ENCODE measurements around the gene CMC2. TPM values are rescaled to one million over a fixed set of nuclear protein-coding genes. Genes with fewer than 3 reads are reported as not detected.

The CMC2 gene
- total and polyA plus RNA-seq, 2 of the 13 experiments (the other 11 are each of a cell fraction or from before 2014, with no cell fraction given), result 116 to 129 TPM

DNA sequence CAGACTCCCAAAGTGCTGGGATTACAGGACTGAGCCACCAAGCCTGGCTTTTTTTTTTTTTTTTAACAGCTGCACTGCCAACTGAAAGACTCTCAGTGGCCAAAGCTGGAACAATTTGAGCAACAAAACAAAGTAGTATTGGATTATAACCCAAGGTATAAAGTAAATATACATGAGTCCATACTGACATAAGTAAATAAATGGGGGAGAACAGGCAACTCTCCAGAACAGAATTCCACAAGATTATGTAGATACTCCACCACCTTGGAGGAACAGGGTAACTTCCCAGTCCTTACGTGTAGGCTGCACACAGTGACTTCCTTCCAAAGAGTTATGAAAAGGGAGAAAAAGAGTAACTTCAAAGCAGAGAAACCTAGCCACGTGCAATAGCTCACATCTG is 15.7 kb downstream of the CMC2 start:
- ATAC-seq (peak; percentile 8), DNase-seq (ENCODE audit: low spot score) (no peak), FAIRE-seq (no peak)
- BruUV-seq (replicated peaks), result no TSS peak
- Histone ChIP-seq H3K36me3 (replicated peaks in 1 of 2; ENCODE audit: control insufficient read depth in 1 of 2, insufficient read depth in 2 of 2, low read length in 2 of 2) (no peaks in the 10 kb centered on the region; a peak in 2 of 5 replicates), H2AFZ (ENCODE audit: low read length) (no peak overlapping the region), H4K20me1 (ENCODE audit: insufficient read depth, low read length) (no peaks in the 10 kb centered on the region), H3K4me3 (replicated peaks in 1 of 3; ENCODE audit: insufficient read depth in 1 of 3, low read depth in 2 of 3, low read length in 3 of 3) (no peak overlapping the region), H3K9ac (ENCODE audit: insufficient read depth, low read depth, low read length) (no peak overlapping the region; the same call in 1 of the 2 replicates), H3K9me3 (ENCODE audit: low read length) (no peaks in the 10 kb centered on the region), H3K79me2 (ENCODE audit: insufficient read depth, low read length) (peaks cover 90% of the 10 kb centered on the region), H3K4me1 (ENCODE audit: insufficient read depth, low read length) (peaks cover 80% of the 10 kb centered on the region), H3K27ac (ENCODE audit: extremely low read length, insufficient read depth, low read length) (peak overlapping the region; percentile 65), H3K27me3 (ENCODE audit: control insufficient read depth in 1 of 2, insufficient read depth in 2 of 2, low read length in 2 of 2) (no peaks in the 10 kb centered on the region), H3K4me2 (ENCODE audit: low read depth, low read length) (peak overlapping the region; percentile 67)
- intact Hi-C loops (cut with micrococcal nuclease; ENCODE audit: unreplicated experiment), result loop anchor here (1.0 kb wide), 1 partner anchor 85 kb away; no protein-coding TSS in a partner anchor
- TF ChIP-seq, protein P1, sequence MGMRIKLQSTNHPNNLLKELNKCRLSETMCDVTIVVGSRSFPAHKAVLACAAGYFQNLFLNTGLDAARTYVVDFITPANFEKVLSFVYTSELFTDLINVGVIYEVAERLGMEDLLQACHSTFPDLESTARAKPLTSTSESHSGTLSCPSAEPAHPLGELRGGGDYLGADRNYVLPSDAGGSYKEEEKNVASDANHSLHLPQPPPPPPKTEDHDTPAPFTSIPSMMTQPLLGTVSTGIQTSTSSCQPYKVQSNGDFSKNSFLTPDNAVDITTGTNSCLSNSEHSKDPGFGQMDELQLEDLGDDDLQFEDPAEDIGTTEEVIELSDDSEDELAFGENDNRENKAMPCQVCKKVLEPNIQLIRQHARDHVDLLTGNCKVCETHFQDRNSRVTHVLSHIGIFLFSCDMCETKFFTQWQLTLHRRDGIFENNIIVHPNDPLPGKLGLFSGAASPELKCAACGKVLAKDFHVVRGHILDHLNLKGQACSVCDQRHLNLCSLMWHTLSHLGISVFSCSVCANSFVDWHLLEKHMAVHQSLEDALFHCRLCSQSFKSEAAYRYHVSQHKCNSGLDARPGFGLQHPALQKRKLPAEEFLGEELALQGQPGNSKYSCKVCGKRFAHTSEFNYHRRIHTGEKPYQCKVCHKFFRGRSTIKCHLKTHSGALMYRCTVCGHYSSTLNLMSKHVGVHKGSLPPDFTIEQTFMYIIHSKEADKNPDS (CRISPR knock-in tag; IDR thresholded peaks at IDR 0.05), result no peak
- 0 out of 2 replicates have a peak, but pooled peaks have one; percentile 44 for TF ChIP-seq SNAPC2 (CRISPR knock-in tag; IDR thresholded peaks at IDR 0.05)
- no peak for TF ChIP-seq ZNF562 (CRISPR knock-in tag; IDR thresholded peaks at IDR 0.05; ENCODE audit: borderline replicate concordance)
- no peak for TF ChIP-seq ZNF430 (CRISPR knock-in tag; IDR thresholded peaks at IDR 0.05)
- TF ChIP-seq CEBPG (CRISPR knock-in tag; IDR thresholded peaks at IDR 0.05), result 0 out of 2 replicates have a peak, but pooled peaks have one; percentile 3
- no peak for TF ChIP-seq SMARCE1 (IDR thresholded peaks at IDR 0.05; ENCODE audit: borderline replicate concordance)
- 0 out of 2 replicates have a peak, but pooled peaks have one; percentile 0 for TF ChIP-seq ZNF614 (CRISPR knock-in tag; IDR thresholded peaks at IDR 0.05; ENCODE audit: borderline replicate concordance)
- TF ChIP-seq HNRNPK (IDR thresholded peaks at IDR 0.05; ENCODE audit: low read depth, low read length, poor library complexity, severe bottlenecking), result no peak
- no peak for TF ChIP-seq PRMT3 (CRISPR knock-in tag; IDR thresholded peaks at IDR 0.05; ENCODE audit: borderline replicate concordance, low read depth)
- TF ChIP-seq, protein P2, sequence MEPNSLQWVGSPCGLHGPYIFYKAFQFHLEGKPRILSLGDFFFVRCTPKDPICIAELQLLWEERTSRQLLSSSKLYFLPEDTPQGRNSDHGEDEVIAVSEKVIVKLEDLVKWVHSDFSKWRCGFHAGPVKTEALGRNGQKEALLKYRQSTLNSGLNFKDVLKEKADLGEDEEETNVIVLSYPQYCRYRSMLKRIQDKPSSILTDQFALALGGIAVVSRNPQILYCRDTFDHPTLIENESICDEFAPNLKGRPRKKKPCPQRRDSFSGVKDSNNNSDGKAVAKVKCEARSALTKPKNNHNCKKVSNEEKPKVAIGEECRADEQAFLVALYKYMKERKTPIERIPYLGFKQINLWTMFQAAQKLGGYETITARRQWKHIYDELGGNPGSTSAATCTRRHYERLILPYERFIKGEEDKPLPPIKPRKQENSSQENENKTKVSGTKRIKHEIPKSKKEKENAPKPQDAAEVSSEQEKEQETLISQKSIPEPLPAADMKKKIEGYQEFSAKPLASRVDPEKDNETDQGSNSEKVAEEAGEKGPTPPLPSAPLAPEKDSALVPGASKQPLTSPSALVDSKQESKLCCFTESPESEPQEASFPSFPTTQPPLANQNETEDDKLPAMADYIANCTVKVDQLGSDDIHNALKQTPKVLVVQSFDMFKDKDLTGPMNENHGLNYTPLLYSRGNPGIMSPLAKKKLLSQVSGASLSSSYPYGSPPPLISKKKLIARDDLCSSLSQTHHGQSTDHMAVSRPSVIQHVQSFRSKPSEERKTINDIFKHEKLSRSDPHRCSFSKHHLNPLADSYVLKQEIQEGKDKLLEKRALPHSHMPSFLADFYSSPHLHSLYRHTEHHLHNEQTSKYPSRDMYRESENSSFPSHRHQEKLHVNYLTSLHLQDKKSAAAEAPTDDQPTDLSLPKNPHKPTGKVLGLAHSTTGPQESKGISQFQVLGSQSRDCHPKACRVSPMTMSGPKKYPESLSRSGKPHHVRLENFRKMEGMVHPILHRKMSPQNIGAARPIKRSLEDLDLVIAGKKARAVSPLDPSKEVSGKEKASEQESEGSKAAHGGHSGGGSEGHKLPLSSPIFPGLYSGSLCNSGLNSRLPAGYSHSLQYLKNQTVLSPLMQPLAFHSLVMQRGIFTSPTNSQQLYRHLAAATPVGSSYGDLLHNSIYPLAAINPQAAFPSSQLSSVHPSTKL (CRISPR knock-in tag; IDR thresholded peaks at IDR 0.05), result 0 out of 2 replicates have a peak, but pooled peaks have one; percentile 4
- no peak for TF ChIP-seq FIP1L1 (IDR thresholded peaks at IDR 0.05; ENCODE audit: borderline replicate concordance, insufficient read depth, low read depth, low read length)
- TF ChIP-seq ZNF451 (CRISPR knock-in tag; IDR thresholded peaks at IDR 0.05), result no peak
- TF ChIP-seq, protein P3, sequence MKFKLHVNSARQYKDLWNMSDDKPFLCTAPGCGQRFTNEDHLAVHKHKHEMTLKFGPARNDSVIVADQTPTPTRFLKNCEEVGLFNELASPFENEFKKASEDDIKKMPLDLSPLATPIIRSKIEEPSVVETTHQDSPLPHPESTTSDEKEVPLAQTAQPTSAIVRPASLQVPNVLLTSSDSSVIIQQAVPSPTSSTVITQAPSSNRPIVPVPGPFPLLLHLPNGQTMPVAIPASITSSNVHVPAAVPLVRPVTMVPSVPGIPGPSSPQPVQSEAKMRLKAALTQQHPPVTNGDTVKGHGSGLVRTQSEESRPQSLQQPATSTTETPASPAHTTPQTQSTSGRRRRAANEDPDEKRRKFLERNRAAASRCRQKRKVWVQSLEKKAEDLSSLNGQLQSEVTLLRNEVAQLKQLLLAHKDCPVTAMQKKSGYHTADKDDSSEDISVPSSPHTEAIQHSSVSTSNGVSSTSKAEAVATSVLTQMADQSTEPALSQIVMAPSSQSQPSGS (CRISPR knock-in tag; IDR thresholded peaks at IDR 0.05), result 0 out of 2 replicates have a peak, but pooled peaks have one; percentile 14
- peak; percentile 16; the same call in 1 of the 2 replicates for TF ChIP-seq FOXA3 (CRISPR knock-in tag; IDR thresholded peaks at IDR 0.05)
- TF ChIP-seq TCF12 (IDR thresholded peaks at IDR 0.05), result no peak
- no peak for TF ChIP-seq TCF12 (CRISPR knock-in tag; IDR thresholded peaks at IDR 0.05)
- ChIA-PET CTCF (ENCODE audit: low intra/inter-chr PET ratio, low total read pairs) (no interaction called here), POLR2A (interaction anchor here (0.9 kb wide), 1 partner anchor 16 kb away, joined by 3 read pairs; the partner anchor contains the start of genes CENPN and CMC2)
- in situ Hi-C loops (cut with HindIII; ENCODE audit: extremely low pct_ligation_motif_present, low pct_unique_long_range_greater_than_20kb), result no loop called here
- WGBS (ENCODE audit: low lambda C conversion rate), result 69% methylated on average over 2 of the region's 2 CpGs
